Mesothelial cell of epicardium (in vitro differentiated cells): ENCODE results near the gene PSMB3. TPM values are rescaled to one million over a fixed set of nuclear protein-coding genes. Genes with fewer than 3 reads are reported as not detected.

Experiments
- DNase-seq, 2 experiments: peaks; one replicate each; pipeline ENCODE4 v3.0.0; 2021; ENCODE audit warnings: low spot score in 2 of 2; ENCODE audit not compliant: unreplicated experiment in 2 of 2
- H3K27ac Mint-ChIP-seq: 2 replicates; pipeline ENCODE4 v1.8.0; 2021; ENCODE audit warnings: mixed read lengths
- H3K27me3 Mint-ChIP-seq: 2 replicates; pipeline ENCODE4 v1.8.0; 2021; ENCODE audit warnings: low read depth, mixed read lengths
- H3K36me3 Mint-ChIP-seq: 2 replicates; pipeline ENCODE4 v1.8.0; 2021; ENCODE audit warnings: mixed read lengths
- H3K4me1 Mint-ChIP-seq: 2 replicates; pipeline ENCODE4 v1.8.0; 2021; ENCODE audit warnings: mixed read lengths
- H3K4me3 Mint-ChIP-seq: 2 replicates; pipeline ENCODE4 v1.8.0; 2021; ENCODE audit warnings: mild to moderate bottlenecking, moderate library complexity, mixed read lengths
- H3K9me3 Mint-ChIP-seq: 2 replicates; pipeline ENCODE4 v1.8.0; 2021; ENCODE audit warnings: mixed read lengths
- CTCF ChIP-seq: fragments of 200-600 bp; sonication (generic); IDR thresholded peaks from one replicate; pipeline ENCODE4 v1.5.0; 2021; ENCODE audit warnings: antibody characterized with exemption; ENCODE audit not compliant: unreplicated experiment
- total RNA-seq: library from RNA; stranded (reverse); gene quantifications from 3 replicates; pipeline ENCODE4 v1.2.1, GENCODE V29; 2021

Gene PSMB3
- total RNA-seq, 1 donor from 2014 or later = 115 TPM

- H3K4me1 Mint-ChIP-seq = peaks cover 64% of the 10 kb centered on the region
- H3K27ac Mint-ChIP-seq = peak overlapping the region; percentile 86
- no peak for DNase-seq
- no peak for TF ChIP-seq CTCF
- no peaks in the 10 kb centered on the region for H3K36me3 Mint-ChIP-seq
- no peaks in the 10 kb centered on the region for H3K27me3 Mint-ChIP-seq
- peak overlapping the region; percentile 91 for H3K4me3 Mint-ChIP-seq
- no peaks in the 10 kb centered on the region for H3K9me3 Mint-ChIP-seq
Observed at GRCh38 chr17:38745545-38745944, 7.0 kb upstream of the PSMB3 start.

- no peak for DNase-seq
- Mint-ChIP-seq H3K9me3 (no peaks in the 10 kb centered on the region), H3K4me1 (peaks cover 69% of the 10 kb centered on the region), H3K27me3 (no peaks in the 10 kb centered on the region), H3K4me3 (peak overlapping the region; percentile 91), H3K36me3 (no peaks in the 10 kb centered on the region), H3K27ac (peak overlapping the region; percentile 86)
- no peak for TF ChIP-seq CTCF
Observed at GRCh38 chr17:38746004-38746848, 6.3 kb upstream of the PSMB3 start.

GRCh38 chr17:38746849-38747462, 5.6 kb upstream of the PSMB3 start:
- Mint-ChIP-seq H3K27ac (peak overlapping the region; percentile 86), H3K4me1 (peaks cover 64% of the 10 kb centered on the region), H3K9me3 (no peaks in the 10 kb centered on the region), H3K36me3 (no peaks in the 10 kb centered on the region), H3K27me3 (no peaks in the 10 kb centered on the region), H3K4me3 (peak overlapping the region; percentile 91)
- TF ChIP-seq CTCF = no peak
- no peak for DNase-seq

- H3K4me1 Mint-ChIP-seq = peaks cover 59% of the 10 kb centered on the region
- H3K27ac Mint-ChIP-seq = peak overlapping the region; percentile 76
- H3K36me3 Mint-ChIP-seq = no peaks in the 10 kb centered on the region
- no peak for TF ChIP-seq CTCF
- no peaks in the 10 kb centered on the region for H3K27me3 Mint-ChIP-seq
- DNase-seq = peak in 1 of 2 experiments; percentile 60
- no peaks in the 10 kb centered on the region for H3K9me3 Mint-ChIP-seq
- H3K4me3 Mint-ChIP-seq = peak overlapping the region; percentile 91
Observed at GRCh38 chr17:38747463-38748148, 4.9 kb upstream of the PSMB3 start.

GRCh38 chr17:38748149-38748891, 4.2 kb upstream of the PSMB3 start, which contains the start of gene PCGF2:
PCGF2 (minus strand) TSS chr17:38748336; CDS start chr17:38740402, 7,934 bp downstream.
- TF ChIP-seq CTCF = no peak
- H3K9me3 Mint-ChIP-seq = no peaks in the 10 kb centered on the region
- peak within 1 kb of the TSS; percentile 91 for H3K4me3 Mint-ChIP-seq
- DNase-seq = peak; percentile 86 to 88
- H3K36me3 Mint-ChIP-seq = no peaks in the 10 kb centered on the region
- H3K4me1 Mint-ChIP-seq = peaks cover 54% of the 10 kb centered on the region
- H3K27ac Mint-ChIP-seq = peak within 1 kb of the TSS; percentile 90
- no peaks in the 10 kb centered on the region for H3K27me3 Mint-ChIP-seq
